ENCODE measurements around the gene POU2F2. TPM values are rescaled to one million over a fixed set of nuclear protein-coding genes. Genes with fewer than 3 reads are reported as not detected.

Gene POU2F2
- total and polyA plus RNA-seq, 9 of the 15 experiments (the other 6 are each of a cell fraction or from before 2014, with no cell fraction given), result 0.03 to 0.68 (median 0.14) TPM

GRCh38 chr19:42151782-42152684 is 19.8 kb upstream of the POU2F2 start:
- Histone ChIP-seq H2AFZ (ENCODE audit: low read depth, low read length) (no peak overlapping the region), H3K79me2 (ENCODE audit: control insufficient read depth, insufficient read depth, low read length) (no peaks in the 10 kb centered on the region), H3K9ac (ENCODE audit: insufficient read depth in 1 of 2, low read depth in 2 of 2, low read length in 2 of 2) (no peak overlapping the region), H3K27me3 (ENCODE audit: control insufficient read depth in 2 of 2, insufficient read depth in 2 of 2, low read length in 2 of 2) (peaks cover 30 to 69% of the 10 kb centered on the region in 2 experiments; a peak in 4 of 5 replicates), H4K20me1 (replicated peaks; ENCODE audit: control insufficient read depth, insufficient read depth, low read length) (peaks cover 19% of the 10 kb centered on the region; the same call in 1 of the 2 replicates), H3K4me2 (ENCODE audit: insufficient read depth, low read length) (no peak overlapping the region), H3K27ac (ENCODE audit: extremely low read depth, low read depth, low read length) (no peak overlapping the region), H3K36me3 (ENCODE audit: control insufficient read depth, insufficient read depth, low read length) (no peaks in the 10 kb centered on the region), H3K9me3 (replicated peaks; ENCODE audit: control insufficient read depth, insufficient read depth, low read depth, low read length) (no peaks in the 10 kb centered on the region), H3K4me1 (replicated peaks in 1 of 2; ENCODE audit: control insufficient read depth in 2 of 2, insufficient read depth in 2 of 2, low read length in 2 of 2) (no peaks in the 10 kb centered on the region; a peak in 1 of 5 replicates), H3K9me1 (ENCODE audit: control insufficient read depth, insufficient read depth, low read length) (no peaks in the 10 kb centered on the region), H3K4me3 (no peak overlapping the region)
- FAIRE-seq (no peak), DNase-seq (ENCODE audit: extremely low read depth in 1 of 4, low spot score in 3 of 4) (no peak), ATAC-seq (no peak)
- in situ Hi-C loops (cut with MboI) (no loop called here), intact Hi-C loops (cut with micrococcal nuclease) (no loop called here)
- WGBS (ENCODE audit: insufficient coverage, low coverage, missing lambda C conversion rate), result 3% methylated on average over 13 of the region's 20 CpGs
- TF ChIP-seq FOXJ2 (tag; IDR thresholded peaks at IDR 0.05), result no peak
- TF ChIP-seq WHSC1 (IDR thresholded peaks at IDR 0.05; ENCODE audit: low read length), result no peak
- no peak for TF ChIP-seq LARP7 (IDR thresholded peaks at IDR 0.05)
- TF ChIP-seq KDM1A (IDR thresholded peaks at IDR 0.05), result no peak
- no peak for TF ChIP-seq NEUROD1 (IDR thresholded peaks at IDR 0.05; ENCODE audit: borderline replicate concordance, low read depth, low read length, partially characterized antibody)
- TF ChIP-seq PYGO2 (tag; IDR thresholded peaks at IDR 0.05), result no peak
- no peak for TF ChIP-seq FOXK1 (CRISPR knock-in tag; IDR thresholded peaks at IDR 0.05; ENCODE audit: borderline replicate concordance)
- no peak for TF ChIP-seq ZNF778 (CRISPR knock-in tag; IDR thresholded peaks at IDR 0.05)
- no peak for TF ChIP-seq ATF7 (IDR thresholded peaks at IDR 0.05)
- no peak for TF ChIP-seq MCM3 (IDR thresholded peaks at IDR 0.05)
- TF ChIP-seq ZNF785 (CRISPR knock-in tag; IDR thresholded peaks at IDR 0.05), result no peak
- no peak for TF ChIP-seq ZKSCAN3 (CRISPR knock-in tag; IDR thresholded peaks at IDR 0.05)
- no peak for TF ChIP-seq ETS1 (conservative IDR thresholded peaks at IDR 0.05; ENCODE audit: control insufficient read depth, low read depth, low read length)
- TF ChIP-seq SRSF3 (IDR thresholded peaks at IDR 0.05; ENCODE audit: insufficient read depth, low read length), result no peak
- TF ChIP-seq KAT8 (IDR thresholded peaks at IDR 0.05; ENCODE audit: low read depth), result no peak
- no peak for TF ChIP-seq ZNF3 (CRISPR knock-in tag; IDR thresholded peaks at IDR 0.05)
- ChIA-PET CTCF (ENCODE audit: low intra/inter-chr PET ratio) (no interaction called here), POLR2A (interaction anchor here (0.8 kb wide), 1 partner anchor 11 kb away, joined by 4 read pairs; no protein-coding TSS in a partner anchor)
- no TSS peak for BruUV-seq (replicated peaks)

Data from K562 (cell line).